GM12892 (cell line): ENCODE results near the gene RRN3.
"Not testable (repeated sequence)": the region's sequence is repeated elsewhere in the genome, so short reads cannot be mapped to it uniquely, and the experiment has no call there.

Experiments
- POLR2A ChIP-seq: IDR thresholded peaks from 2 replicates; pipeline ENCODE4 v1.6.1; 2011; ENCODE audit warnings: low read depth, low read length, control low read depth
- POLR2AphosphoS5 ChIP-seq: IDR thresholded peaks from 2 replicates; pipeline ENCODE4 v1.6.1; 2011; ENCODE audit warnings: low read depth, low read length, control low read depth

DNA sequence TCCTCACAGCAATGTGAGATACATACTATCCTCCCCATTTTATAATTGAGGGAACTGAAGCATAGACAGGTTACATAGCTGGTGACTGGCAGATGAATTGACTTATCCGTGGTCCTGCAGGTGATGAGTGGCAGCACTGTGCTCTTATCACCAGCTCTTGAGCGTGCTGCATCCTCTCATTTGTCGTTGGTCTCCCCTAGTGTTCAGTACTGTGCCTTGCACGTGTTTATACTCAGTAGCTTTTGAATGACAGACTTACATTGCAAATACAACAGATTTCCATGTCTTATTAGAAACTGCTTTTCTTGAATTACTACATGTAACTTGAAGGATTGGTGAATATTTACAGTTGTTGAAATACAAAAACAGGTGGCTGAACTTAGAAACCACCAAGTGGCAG is 71.9 kb downstream of the RRN3 start:
- TF ChIP-seq POLR2A, POLR2AphosphoS5: not testable (repeated sequence)
